ENCODE measurements around the gene SRC.
A peak's percentile ranks its signal among the peaks of the same experiment; 100 is the strongest.

DNA sequence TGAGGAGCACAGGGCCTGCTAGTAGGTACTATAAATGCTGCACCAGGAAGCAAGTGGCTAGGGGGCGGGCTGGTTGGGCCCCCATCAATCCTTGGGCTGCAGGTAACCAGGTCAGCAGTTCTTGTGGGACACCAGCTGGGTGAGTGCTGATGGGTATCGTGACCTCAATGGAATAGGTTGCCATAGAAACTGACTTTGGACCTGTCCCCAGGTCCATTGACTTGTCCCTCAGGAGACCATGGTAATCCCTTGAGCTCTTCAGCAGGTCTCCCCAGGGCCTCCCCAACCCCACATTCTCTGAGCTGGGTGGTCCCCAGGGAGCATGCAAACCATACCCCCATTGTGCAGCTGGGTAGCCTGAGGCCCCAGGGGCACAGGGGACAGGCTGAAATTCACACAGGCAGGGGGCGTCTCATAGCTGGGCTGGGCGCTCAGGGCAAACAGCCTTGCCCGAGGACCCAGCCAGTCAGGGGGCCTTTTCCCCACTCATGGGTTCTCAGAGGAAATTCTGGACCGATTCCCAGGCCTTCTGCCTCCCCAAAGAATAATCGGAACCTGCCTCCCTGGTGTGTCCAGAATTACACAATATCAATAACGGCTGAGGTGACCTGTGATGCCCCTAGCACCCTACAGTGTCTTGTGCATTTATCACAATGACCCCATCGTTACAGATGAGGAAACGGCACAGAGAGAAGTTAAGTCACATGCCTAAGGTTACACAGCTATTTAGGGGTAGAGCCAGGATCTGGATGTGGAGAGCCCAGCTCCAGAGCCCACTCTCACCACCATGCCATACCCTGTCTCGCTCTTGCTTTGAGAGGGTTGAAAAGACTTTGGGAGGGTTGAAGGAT is 35.9 kb downstream of the SRC start:
- TF ChIP-seq POLR2A (IDR thresholded peaks at IDR 0.05; ENCODE audit: low read depth, low read length) (no peak), TAF1 (IDR thresholded peaks at IDR 0.05; ENCODE audit: low read depth, low read length) (no peak), POLR2AphosphoS5 (IDR thresholded peaks at IDR 0.05; ENCODE audit: low read depth, low read length) (peak; percentile 31; the same call in 1 of the 2 replicates)
